Measurements from ENCODE around the gene ATP2C1. TPM values are rescaled to one million over a fixed set of nuclear protein-coding genes. Genes with fewer than 3 reads are reported as not detected.

ATP2C1 gene
- total RNA-seq (83.6 TPM), polyA plus RNA-seq (10 to 100 TPM; 10.5 to 20.3 (median 15.6) TPM)

- H3K27ac Mint-ChIP-seq = peak within 1 kb of the TSS; percentile 95 to 99 (median 98)
- H3K9me3 Mint-ChIP-seq = peaks cover 0 to 1% (median 0%) of the 10 kb centered on the region in 7 donors
- no peaks in the 10 kb centered on the region for H3K36me3 ChIP-seq (ENCODE audit: control insufficient read depth, insufficient read depth, low read length)
- peak within 1 kb of the TSS; percentile 98 for H3K27ac ChIP-seq (ENCODE audit: insufficient read depth, low read length, poor library complexity, severe bottlenecking)
- ATAC-seq (ENCODE audit: low read depth in 2 of 2) = peak; percentile 82
- no peaks in the 10 kb centered on the region for H3K9me3 ChIP-seq (ENCODE audit: control insufficient read depth in 2 of 2, low read length in 2 of 2)
- peak within 1 kb of the TSS; percentile 92 to 98 (median 96) for H3K4me3 Mint-ChIP-seq
- H3K27me3 ChIP-seq (ENCODE audit: control insufficient read depth, insufficient read depth, low read length) = no peaks in the 10 kb centered on the region
- DNase-seq = peak; percentile 90 to 94 (median 90)
- H3K4me1 ChIP-seq (ENCODE audit: control insufficient read depth, insufficient read depth, low read length, poor library complexity, severe bottlenecking) = peaks cover 23% of the 10 kb centered on the region
- H3K36me3 Mint-ChIP-seq = no peaks in the 10 kb centered on the region
- peaks cover 15 to 48% (median 37%) of the 10 kb centered on the region in 4 donors for H3K4me1 Mint-ChIP-seq
- H3K4me3 ChIP-seq (ENCODE audit: low read depth, low read length) = peak within 1 kb of the TSS; percentile 95
- H3K27me3 Mint-ChIP-seq = no peaks in the 10 kb centered on the region
Observed at GRCh38 chr3:130893376-130894129, at the start of gene ATP2C1. Gene ATP2C1 (plus strand): TSS chr3:130894084. CDS start chr3:130894770, 686 bp downstream.

GRCh38 chr3:130844462-130844861 is 49.4 kb upstream of the ATP2C1 start:
- Mint-ChIP-seq H3K4me1 (peaks cover 0 to 12% (median 2%) of the 10 kb centered on the region in 4 donors), H3K4me3 (no peak overlapping the region), H3K27ac (no peak overlapping the region), H3K27me3 (no peaks in the 10 kb centered on the region), H3K36me3 (no peaks in the 10 kb centered on the region), H3K9me3 (no peaks in the 10 kb centered on the region)
- no peaks in the 10 kb centered on the region for H3K36me3 ChIP-seq (ENCODE audit: control insufficient read depth, insufficient read depth, low read length)
- no peaks in the 10 kb centered on the region for H3K27me3 ChIP-seq (ENCODE audit: control insufficient read depth, insufficient read depth, low read length)
- H3K4me3 ChIP-seq (ENCODE audit: low read depth, low read length) = no peak overlapping the region
- H3K27ac ChIP-seq (ENCODE audit: insufficient read depth, low read length, poor library complexity, severe bottlenecking) = no peak overlapping the region
- H3K9me3 ChIP-seq (ENCODE audit: control insufficient read depth in 2 of 2, low read length in 2 of 2) = no peaks in the 10 kb centered on the region
- H3K4me1 ChIP-seq (ENCODE audit: control insufficient read depth, insufficient read depth, low read length, poor library complexity, severe bottlenecking) = peaks cover 4% of the 10 kb centered on the region
- ATAC-seq (ENCODE audit: low read depth in 2 of 2) (no peak), DNase-seq (no peak)

- H3K4me3 Mint-ChIP-seq = peak overlapping the region in 1 of 4 donors; percentile 33
- H3K27ac ChIP-seq (ENCODE audit: insufficient read depth, low read length, poor library complexity, severe bottlenecking) = no peak overlapping the region
- peaks cover 15% of the 10 kb centered on the region for H3K4me1 ChIP-seq (ENCODE audit: control insufficient read depth, insufficient read depth, low read length, poor library complexity, severe bottlenecking)
- H3K36me3 ChIP-seq (ENCODE audit: control insufficient read depth, insufficient read depth, low read length) = no peaks in the 10 kb centered on the region
- H3K27me3 ChIP-seq (ENCODE audit: control insufficient read depth, insufficient read depth, low read length) = no peaks in the 10 kb centered on the region
- DNase-seq (no peak), ATAC-seq (ENCODE audit: low read depth in 2 of 2) (no peak)
- H3K9me3 Mint-ChIP-seq = no peaks in the 10 kb centered on the region
- H3K9me3 ChIP-seq (ENCODE audit: control insufficient read depth in 2 of 2, low read length in 2 of 2) = no peaks in the 10 kb centered on the region
- H3K36me3 Mint-ChIP-seq = no peaks in the 10 kb centered on the region
- peaks cover 10 to 29% (median 16%) of the 10 kb centered on the region in 4 donors for H3K4me1 Mint-ChIP-seq
- no peaks in the 10 kb centered on the region for H3K27me3 Mint-ChIP-seq
- no peak overlapping the region for H3K27ac Mint-ChIP-seq
- H3K4me3 ChIP-seq (ENCODE audit: low read depth, low read length) = no peak overlapping the region
Observed at GRCh38 chr3:130846181-130846580, 47.7 kb upstream of the ATP2C1 start.

- Histone ChIP-seq H3K9me3 (ENCODE audit: control insufficient read depth in 2 of 2, low read length in 2 of 2) (no peaks in the 10 kb centered on the region), H3K27me3 (ENCODE audit: control insufficient read depth, insufficient read depth, low read length) (no peaks in the 10 kb centered on the region), H3K36me3 (ENCODE audit: control insufficient read depth, insufficient read depth, low read length) (no peaks in the 10 kb centered on the region), H3K4me1 (ENCODE audit: control insufficient read depth, insufficient read depth, low read length, poor library complexity, severe bottlenecking) (peaks cover 22% of the 10 kb centered on the region), H3K27ac (ENCODE audit: insufficient read depth, low read length, poor library complexity, severe bottlenecking) (no peak overlapping the region), H3K4me3 (ENCODE audit: low read depth, low read length) (no peak overlapping the region)
- DNase-seq (peak in 1 of 3 donors; percentile 15), ATAC-seq (ENCODE audit: low read depth in 2 of 2) (no peak)
- Mint-ChIP-seq H3K4me1 (peaks cover 11 to 49% (median 21%) of the 10 kb centered on the region in 4 donors), H3K4me3 (no peak overlapping the region), H3K36me3 (no peaks in the 10 kb centered on the region), H3K27ac (peak overlapping the region in 1 of 3 donors; percentile 18), H3K9me3 (no peaks in the 10 kb centered on the region), H3K27me3 (no peaks in the 10 kb centered on the region)
Observed at GRCh38 chr3:130849091-130849552, 44.8 kb upstream of the ATP2C1 start.

GRCh38 chr3:130850044-130850797 is 43.7 kb upstream of the ATP2C1 start:
- Mint-ChIP-seq H3K4me1 (peaks cover 11 to 57% (median 21%) of the 10 kb centered on the region in 4 donors), H3K4me3 (peak overlapping the region; percentile 52 to 91 (median 54)), H3K36me3 (no peaks in the 10 kb centered on the region), H3K27ac (peak overlapping the region; percentile 44 to 84 (median 72)), H3K27me3 (no peaks in the 10 kb centered on the region), H3K9me3 (no peaks in the 10 kb centered on the region)
- Histone ChIP-seq H3K4me3 (ENCODE audit: low read depth, low read length) (peak overlapping the region; percentile 83), H3K36me3 (ENCODE audit: control insufficient read depth, insufficient read depth, low read length) (no peaks in the 10 kb centered on the region), H3K27me3 (ENCODE audit: control insufficient read depth, insufficient read depth, low read length) (no peaks in the 10 kb centered on the region), H3K27ac (ENCODE audit: insufficient read depth, low read length, poor library complexity, severe bottlenecking) (peak overlapping the region; percentile 59), H3K4me1 (ENCODE audit: control insufficient read depth, insufficient read depth, low read length, poor library complexity, severe bottlenecking) (peaks cover 22% of the 10 kb centered on the region), H3K9me3 (ENCODE audit: control insufficient read depth in 2 of 2, low read length in 2 of 2) (no peaks in the 10 kb centered on the region)
- ATAC-seq (ENCODE audit: low read depth in 2 of 2) (peak; percentile 68 to 69), DNase-seq (peak; percentile 20 to 66 (median 27))

- H3K27ac ChIP-seq (ENCODE audit: insufficient read depth, low read length, poor library complexity, severe bottlenecking) = peak overlapping the region; percentile 59
- peak overlapping the region; percentile 44 to 84 (median 72) for H3K27ac Mint-ChIP-seq
Observed at GRCh38 chr3:130850843-130851242, 43.0 kb upstream of the ATP2C1 start.

GRCh38 chr3:130851277-130851676 is 42.6 kb upstream of the ATP2C1 start:
- ATAC-seq (ENCODE audit: low read depth in 2 of 2) = no peak
- peak overlapping the region; percentile 44 to 84 (median 72) for H3K27ac Mint-ChIP-seq
- H3K4me1 ChIP-seq (ENCODE audit: control insufficient read depth, insufficient read depth, low read length, poor library complexity, severe bottlenecking) = peaks cover 22% of the 10 kb centered on the region
- H3K27me3 Mint-ChIP-seq = no peaks in the 10 kb centered on the region
- no peak for DNase-seq
- H3K9me3 Mint-ChIP-seq = no peaks in the 10 kb centered on the region
- peak overlapping the region in 3 of 4 donors; percentile 53 to 91 (median 54) for H3K4me3 Mint-ChIP-seq
- H3K36me3 Mint-ChIP-seq = no peaks in the 10 kb centered on the region
- H3K4me1 Mint-ChIP-seq = peaks cover 11 to 57% (median 21%) of the 10 kb centered on the region in 4 donors
- no peaks in the 10 kb centered on the region for H3K9me3 ChIP-seq (ENCODE audit: control insufficient read depth in 2 of 2, low read length in 2 of 2)
- no peaks in the 10 kb centered on the region for H3K36me3 ChIP-seq (ENCODE audit: control insufficient read depth, insufficient read depth, low read length)
- H3K27me3 ChIP-seq (ENCODE audit: control insufficient read depth, insufficient read depth, low read length) = no peaks in the 10 kb centered on the region
- peak overlapping the region; percentile 83 for H3K4me3 ChIP-seq (ENCODE audit: low read depth, low read length)
- peak overlapping the region; percentile 59 for H3K27ac ChIP-seq (ENCODE audit: insufficient read depth, low read length, poor library complexity, severe bottlenecking)

More at GRCh38 chr3:130850843-130851242, 43.0 kb upstream of the ATP2C1 start:
- no peaks in the 10 kb centered on the region for H3K9me3 Mint-ChIP-seq
- peaks cover 22% of the 10 kb centered on the region for H3K4me1 ChIP-seq (ENCODE audit: control insufficient read depth, insufficient read depth, low read length, poor library complexity, severe bottlenecking)
- H3K36me3 ChIP-seq (ENCODE audit: control insufficient read depth, insufficient read depth, low read length) = no peaks in the 10 kb centered on the region
- no peaks in the 10 kb centered on the region for H3K9me3 ChIP-seq (ENCODE audit: control insufficient read depth in 2 of 2, low read length in 2 of 2)
- peak overlapping the region; percentile 83 for H3K4me3 ChIP-seq (ENCODE audit: low read depth, low read length)
- H3K36me3 Mint-ChIP-seq = no peaks in the 10 kb centered on the region
- H3K27me3 Mint-ChIP-seq = no peaks in the 10 kb centered on the region
- H3K27me3 ChIP-seq (ENCODE audit: control insufficient read depth, insufficient read depth, low read length) = no peaks in the 10 kb centered on the region
- ATAC-seq (ENCODE audit: low read depth in 2 of 2) (no peak), DNase-seq (peak in 1 of 3 donors; percentile 19)
- H3K4me1 Mint-ChIP-seq = peaks cover 11 to 57% (median 21%) of the 10 kb centered on the region in 4 donors
- peak overlapping the region; percentile 52 to 91 (median 54) for H3K4me3 Mint-ChIP-seq
